ENCODE measurements around the gene LTC4S.

- no peak for TF ChIP-seq ZNF384 (IDR thresholded peaks at IDR 0.05)
- TF ChIP-seq NFRKB (IDR thresholded peaks at IDR 0.05), result no peak
- TF ChIP-seq FOXA1 (IDR thresholded peaks at IDR 0.05), result no peak
- TF ChIP-seq TARDBP (IDR thresholded peaks at IDR 0.05), result no peak
- no peak for TF ChIP-seq SUZ12 (IDR thresholded peaks at IDR 0.05)
- no peak for TF ChIP-seq L3MBTL2 (conservative IDR thresholded peaks at IDR 0.05)
- no peak for TF ChIP-seq FOXK2 (IDR thresholded peaks at IDR 0.05)
- no peak for TF ChIP-seq BHLHE40 (IDR thresholded peaks at IDR 0.05; ENCODE audit: borderline replicate concordance)
- no peak for TF ChIP-seq PKNOX1 (IDR thresholded peaks at IDR 0.05)
- no peak for TF ChIP-seq FOXM1 (IDR thresholded peaks at IDR 0.05; ENCODE audit: borderline replicate concordance)
- no peak for TF ChIP-seq ARNT (IDR thresholded peaks at IDR 0.05)
- TF ChIP-seq HDGF (IDR thresholded peaks at IDR 0.05; ENCODE audit: borderline replicate concordance), result no peak
- no peak for TF ChIP-seq LEF1 (IDR thresholded peaks at IDR 0.05; ENCODE audit: borderline replicate concordance)
- TF ChIP-seq SP1 (IDR thresholded peaks at IDR 0.05), result no peak
These were observed 25.0 kb downstream of the LTC4S start for GRCh38 chr5:179818746-179819295.

Data from HEK293T (cell line).